ENCODE measurements around the gene CTBP2. TPM values are rescaled to one million over a fixed set of nuclear protein-coding genes. Genes with fewer than 3 reads are reported as not detected.
A peak's percentile ranks its signal among the peaks of the same experiment; 100 is the strongest.
"Not testable (repeated sequence)": the region's sequence is repeated elsewhere in the genome, so short reads cannot be mapped to it uniquely, and the experiment has no call there.

Gene CTBP2
- total RNA-seq, 1 experiment from 2014 or later: 58.2 TPM

DNA sequence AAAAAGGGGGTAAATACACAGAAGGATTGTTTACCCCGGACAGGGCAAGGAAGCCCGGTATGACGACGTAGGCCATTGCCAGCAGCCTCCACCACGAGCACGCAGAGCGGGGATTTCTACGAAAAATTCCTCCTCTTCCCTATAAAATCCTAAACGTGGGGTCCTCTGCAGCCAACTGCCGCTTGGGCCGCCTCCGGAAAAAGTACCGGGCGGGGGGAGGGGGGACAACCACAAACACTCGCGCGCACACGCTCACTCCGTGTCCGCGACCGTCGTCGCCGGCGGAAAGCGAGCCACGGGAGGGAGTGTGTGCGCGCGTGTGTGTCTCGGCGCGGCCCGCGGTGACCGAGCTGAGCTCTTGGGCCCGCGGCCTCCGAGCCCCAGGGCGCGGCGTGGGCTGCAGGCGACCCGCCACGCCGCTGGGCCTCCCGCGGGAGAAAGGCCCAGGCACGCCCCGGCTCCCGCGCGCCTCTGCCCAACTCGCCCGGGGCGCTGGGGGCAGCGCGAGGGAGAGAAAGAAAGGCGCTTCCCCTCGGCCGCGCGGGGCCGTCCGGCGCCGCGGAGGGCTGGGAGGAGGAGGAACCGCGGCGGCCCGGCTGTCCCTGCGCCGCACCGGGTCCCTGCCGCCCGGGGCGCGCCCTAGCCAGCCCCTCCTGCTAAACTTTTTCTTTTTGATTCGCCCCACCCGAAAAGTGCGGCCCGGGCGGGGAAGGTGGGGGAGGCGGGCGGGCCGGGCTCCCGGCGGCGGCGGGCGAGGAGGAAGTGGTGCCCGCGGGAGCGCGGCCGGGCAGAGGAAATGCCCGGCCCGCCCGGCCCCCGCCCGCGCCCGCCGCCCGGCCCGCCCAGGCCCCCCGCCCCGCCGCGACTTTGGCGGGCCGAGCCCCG, 1.5 kb downstream of the CTBP2 start:
- no peak for DNase-seq (ENCODE audit: low spot score)

GRCh38 chr10:125158275-125158600, 2.1 kb downstream of the CTBP2 start:
- no peak for DNase-seq (ENCODE audit: low spot score)

DNA sequence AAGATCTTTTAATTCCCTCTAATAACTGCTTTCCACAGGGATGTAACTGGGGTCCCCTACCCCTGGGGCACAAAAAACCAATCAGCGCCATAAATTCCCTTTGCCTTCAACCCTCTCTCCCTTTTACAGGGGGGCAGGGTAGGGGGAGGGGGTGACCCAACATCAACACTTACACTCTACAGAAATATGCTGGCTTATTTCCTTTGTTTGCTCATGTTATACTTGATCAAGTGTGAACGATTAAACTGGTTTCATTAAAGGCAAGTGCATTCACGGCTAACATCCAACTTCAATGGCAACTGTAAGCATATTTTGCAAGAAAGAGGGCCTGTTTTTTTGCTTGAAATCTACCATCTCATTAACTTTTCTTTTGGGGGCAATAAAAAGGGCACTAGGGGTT, 2.9 kb downstream of the CTBP2 start:
- no peak for DNase-seq (ENCODE audit: low spot score)

DNA sequence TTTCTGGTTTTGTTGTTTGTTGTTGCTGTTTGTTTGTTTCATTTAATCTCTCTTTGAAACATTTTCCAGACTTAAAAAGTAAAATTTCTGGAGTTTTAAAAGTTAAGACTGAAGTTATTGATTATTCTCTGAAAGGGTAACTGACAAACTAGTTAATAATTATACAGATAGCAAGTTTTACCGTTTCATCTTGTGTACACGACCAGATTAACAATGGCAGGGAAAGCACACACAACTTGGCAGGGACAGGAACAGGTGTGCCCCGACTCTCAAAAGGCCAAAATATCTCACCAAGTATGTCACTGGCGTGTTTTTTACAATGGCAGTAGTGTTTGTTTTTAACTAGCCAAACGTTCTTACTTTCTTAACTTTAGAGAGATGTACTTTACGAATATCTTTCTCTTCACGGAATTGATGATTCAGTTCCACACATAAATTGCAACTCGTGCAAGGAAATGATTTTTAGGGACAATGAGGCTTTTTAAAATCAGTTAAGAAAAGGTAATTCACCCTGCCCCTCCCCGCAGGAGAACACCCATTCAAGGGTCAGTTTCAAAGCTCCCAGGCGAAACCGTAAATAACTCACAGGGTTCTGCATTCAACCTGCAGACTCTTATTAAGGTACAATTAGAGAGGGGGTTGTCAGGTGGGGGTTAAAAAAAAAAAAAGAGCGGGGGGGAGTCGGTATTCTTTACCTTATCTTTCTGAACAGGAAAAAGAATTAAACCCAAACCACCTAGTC, 3.5 kb downstream of the CTBP2 start:
- no peak for DNase-seq (ENCODE audit: low spot score)

GRCh38 chr10:125156196-125156595, 4.2 kb downstream of the CTBP2 start:
- no peak for DNase-seq (ENCODE audit: low spot score)

DNA sequence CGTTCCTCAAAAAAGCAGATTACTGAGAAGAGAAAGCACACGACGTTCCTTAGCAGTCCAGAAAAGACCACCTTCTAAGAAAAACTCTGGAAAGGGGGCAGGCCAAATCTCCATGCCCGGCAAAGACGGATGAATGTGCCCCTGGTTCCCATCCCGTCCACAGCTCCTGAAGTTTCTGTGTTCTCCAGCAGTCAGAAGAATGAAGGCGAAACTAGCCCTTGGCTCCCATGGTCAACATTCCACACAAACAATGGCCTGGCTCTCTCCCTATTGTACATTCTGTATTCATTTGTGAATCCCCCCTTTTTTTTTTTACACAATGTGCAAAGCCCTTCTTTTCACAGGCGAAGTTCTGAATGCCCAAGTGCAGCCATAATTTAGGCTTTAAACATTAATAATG, 5.3 kb downstream of the CTBP2 start:
- DNase-seq (ENCODE audit: low spot score): no peak

GRCh38 chr10:125154529-125154928, 5.8 kb downstream of the CTBP2 start:
- DNase-seq (ENCODE audit: low spot score): no peak

GRCh38 chr10:125153703-125154490, 6.5 kb downstream of the CTBP2 start:
- no peak for DNase-seq (ENCODE audit: low spot score)

GRCh38 chr10:125152450-125153368, 7.7 kb downstream of the CTBP2 start:
- no peak for DNase-seq (ENCODE audit: low spot score)

DNA sequence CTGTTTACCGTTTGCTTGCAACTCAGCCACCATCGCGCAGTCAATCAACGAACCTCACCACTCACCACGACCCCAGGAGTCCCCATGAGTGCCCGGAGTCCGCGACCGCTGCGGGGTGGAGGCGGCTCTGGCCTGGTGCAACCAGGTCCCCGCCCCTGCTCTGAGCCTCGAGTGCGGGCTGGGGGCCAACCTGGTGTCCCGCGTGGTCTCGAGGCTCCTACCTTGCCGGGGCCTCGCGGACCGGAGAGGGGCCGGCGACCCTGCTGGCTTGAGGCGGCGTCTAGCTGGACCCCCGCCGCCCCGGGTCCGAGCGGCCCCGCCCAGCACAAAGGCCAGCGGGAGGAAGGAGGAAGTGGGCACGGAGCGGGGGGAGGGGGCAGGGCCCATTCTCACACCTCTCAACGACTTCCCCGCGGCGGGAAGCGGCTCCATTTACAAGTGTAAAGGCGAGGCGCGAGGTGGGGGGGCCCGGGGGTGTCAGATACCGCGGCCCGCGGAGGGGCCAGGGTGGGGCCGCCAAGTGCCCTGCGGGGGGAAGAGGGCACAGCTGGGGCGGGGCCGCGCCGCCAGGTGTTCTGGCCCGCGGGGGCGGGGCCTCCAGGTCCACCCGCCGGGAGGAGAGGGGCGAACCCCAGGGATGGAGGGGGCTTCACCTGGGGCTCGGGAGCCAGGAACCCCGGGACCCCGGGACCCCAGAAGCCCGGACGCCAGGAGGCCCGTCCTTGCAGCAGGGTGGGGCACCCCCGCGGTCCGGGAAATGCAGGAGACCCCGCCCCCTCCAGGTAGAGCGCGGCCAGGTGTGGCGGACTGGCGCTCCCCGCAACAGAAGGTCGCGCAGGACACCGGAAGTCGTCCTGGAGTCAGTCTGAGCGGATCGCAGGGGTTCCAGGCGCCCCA, 8.6 kb downstream of the CTBP2 start:
- DNase-seq (ENCODE audit: low spot score): no peak

DNA sequence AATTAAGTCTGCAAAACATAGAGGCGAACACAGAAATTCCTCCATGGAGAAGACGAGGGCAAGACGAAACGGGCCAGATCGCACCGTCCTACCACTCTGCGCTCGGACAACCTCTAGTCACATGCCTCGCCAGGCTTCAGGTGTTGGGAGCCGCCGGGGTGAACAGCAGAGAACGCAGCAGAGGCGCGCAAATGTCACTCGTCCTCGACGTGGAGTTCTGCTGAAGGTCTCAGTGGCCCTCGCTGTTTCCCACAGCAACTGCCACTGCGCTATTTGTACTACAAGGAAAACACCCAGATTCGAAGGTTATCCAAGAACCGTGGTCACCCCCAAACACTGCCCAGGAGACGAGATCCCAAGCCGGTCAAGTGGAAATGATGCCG, 9.2 kb downstream of the CTBP2 start:
- no peak for DNase-seq (ENCODE audit: low spot score)

DNA sequence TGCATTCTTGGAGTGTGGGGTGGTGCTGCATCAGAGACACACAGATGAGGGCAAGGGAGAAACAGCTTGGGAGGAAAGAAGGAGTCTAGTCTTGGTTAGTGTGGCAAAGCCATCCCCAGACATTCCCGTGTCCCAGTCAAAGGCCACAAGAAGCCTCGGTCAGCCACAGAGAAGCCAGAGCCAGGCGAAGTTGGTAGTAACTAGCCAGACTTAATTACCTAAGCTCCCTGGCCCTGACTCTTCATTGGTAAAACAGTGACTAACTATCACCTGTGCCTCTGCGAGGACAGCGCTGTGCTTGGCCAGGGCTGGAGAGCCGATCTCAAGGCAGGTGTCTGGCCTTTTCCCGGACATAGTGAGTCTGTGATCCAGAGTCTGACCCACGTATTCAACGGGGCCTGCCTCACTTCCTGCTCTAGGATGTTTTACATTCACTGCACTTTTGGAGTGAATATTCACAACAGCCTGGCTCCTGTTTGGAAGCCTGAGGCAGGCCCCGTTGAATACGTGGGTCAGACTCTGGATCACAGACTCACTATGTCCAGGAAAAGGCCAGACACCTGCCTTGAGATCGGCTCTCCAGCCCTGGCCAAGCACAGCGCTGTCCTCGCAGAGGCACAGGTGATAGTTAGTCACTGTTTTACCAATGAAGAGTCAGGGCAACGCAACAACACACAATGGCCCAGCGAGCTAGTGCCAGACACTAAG, 9.8 kb downstream of the CTBP2 start:
- not testable (repeated sequence) for DNase-seq (ENCODE audit: low spot score)

DNA sequence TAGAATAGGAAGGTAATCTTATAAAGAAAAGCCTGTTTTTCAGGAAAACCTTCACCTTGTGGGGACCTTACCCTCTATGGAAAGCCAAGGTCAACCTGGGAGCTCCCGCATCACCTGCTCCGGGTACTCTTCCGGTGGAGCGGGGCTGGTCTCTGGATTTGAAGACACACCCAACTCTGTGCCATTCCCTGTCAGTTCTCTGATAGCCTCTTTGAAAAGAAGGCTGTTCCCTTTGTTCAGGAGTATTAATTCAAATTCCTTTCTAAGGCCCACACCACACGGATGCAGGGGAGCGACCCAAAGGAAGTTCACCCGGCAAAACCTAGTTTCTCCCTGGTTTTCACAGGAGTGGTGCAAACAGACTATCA, 10.7 kb downstream of the CTBP2 start:
- no peak for DNase-seq (ENCODE audit: low spot score)

DNA sequence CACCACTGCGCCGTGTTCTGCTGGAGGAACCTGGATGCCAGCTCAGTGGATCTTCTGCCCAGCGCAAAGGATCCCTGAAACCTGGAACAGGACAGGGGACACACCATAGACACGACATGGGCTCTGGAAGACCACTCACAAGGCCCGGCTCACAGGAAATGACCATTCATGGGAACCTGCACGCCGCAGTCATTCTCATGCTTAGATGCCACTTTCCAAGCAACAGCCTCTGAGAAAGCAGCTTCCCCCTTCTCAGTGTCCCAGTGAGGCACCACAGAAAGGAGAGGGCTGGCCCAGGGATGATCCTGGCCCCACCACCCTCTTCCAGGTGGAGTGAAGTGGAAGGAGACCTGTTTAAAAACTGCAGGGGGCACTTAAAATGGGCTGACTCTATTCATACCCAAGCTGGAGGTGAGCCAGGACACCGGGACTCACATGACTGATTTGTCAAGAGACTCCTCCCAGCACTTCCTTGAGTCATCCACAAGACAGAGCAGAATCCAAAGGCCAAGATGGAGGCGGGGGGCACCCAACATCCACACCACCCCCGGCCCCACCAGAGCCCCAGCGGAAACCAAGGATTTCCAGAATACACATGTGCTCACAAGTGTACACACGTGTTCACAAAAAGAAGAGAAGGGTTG, 11.2 kb downstream of the CTBP2 start:
- DNase-seq (ENCODE audit: low spot score): peak; percentile 36

GRCh38 chr10:125148528-125148927, 11.8 kb downstream of the CTBP2 start:
- no peak for DNase-seq (ENCODE audit: low spot score)

GRCh38 chr10:125147971-125148439, 12.4 kb downstream of the CTBP2 start:
- no peak for DNase-seq (ENCODE audit: low spot score)

DNA sequence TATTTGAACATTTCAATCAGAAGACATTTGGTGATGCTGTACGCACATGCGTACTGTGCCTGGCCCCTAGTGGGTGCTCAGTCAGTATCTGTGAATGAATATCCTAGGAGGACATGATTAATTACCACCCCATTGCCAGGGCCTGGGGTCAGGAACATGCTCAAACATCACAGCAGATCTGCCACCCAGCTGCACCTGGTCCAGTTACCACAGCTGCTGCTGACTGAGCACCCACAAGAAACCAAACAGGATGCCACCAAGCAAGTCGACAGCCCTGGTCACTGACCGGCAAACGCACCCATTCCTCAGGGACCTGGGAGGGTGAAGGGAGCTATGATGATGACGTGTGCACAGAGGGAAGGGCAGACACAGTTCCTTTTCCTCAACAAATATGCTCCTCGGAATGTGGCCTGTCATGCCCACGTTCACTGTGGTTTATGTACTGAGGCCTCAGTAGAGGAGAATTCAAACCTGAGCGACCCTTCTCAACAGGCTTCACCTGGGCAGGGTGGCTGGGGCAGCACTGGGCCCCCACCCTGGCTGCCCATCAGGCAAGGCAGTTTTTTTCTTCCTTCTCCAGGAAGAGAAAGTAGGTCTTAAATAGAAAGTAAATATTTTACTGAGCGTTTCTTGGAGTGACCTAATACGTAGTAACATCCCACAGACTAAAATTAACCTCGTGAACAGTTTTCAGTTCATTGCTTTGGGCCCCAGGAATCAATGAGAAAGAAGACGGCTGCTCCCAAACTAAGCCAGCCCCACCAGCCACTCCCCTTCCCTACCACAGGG, 13.4 kb downstream of the CTBP2 start:
- no peak for DNase-seq (ENCODE audit: low spot score)

DNA sequence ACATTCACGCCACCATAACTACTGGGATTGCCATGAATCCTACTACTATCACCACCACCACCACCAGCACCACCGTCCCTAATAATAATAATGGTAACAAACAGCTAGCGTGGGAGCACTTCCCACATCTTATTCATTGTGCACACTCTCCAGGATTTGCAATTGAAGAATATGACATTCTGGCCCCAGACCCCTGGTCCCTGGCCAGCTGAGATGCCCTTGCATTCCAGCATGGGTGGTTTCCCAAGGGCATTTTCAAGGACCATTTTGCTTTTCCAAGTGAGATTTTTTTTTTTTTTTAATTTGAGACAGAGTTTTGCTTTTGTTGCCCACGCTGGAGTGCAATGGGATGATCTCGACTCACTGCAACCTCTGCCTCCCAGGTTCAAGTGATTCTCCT, 14.7 kb downstream of the CTBP2 start:
- no peak for DNase-seq (ENCODE audit: low spot score)

All from H4 (cell line).